ENCODE data around the gene LSAMP.

The LSAMP gene

GRCh38 chr3:116111765-116112164, 333.5 kb downstream of the LSAMP start:
- CTCF ChIA-PET: interaction anchor here (1.3 to 1.6 kb wide), 2 partner anchors 13 to 29 kb away, joined by 3 read pairs; no protein-coding TSS in a partner anchor
- no peak for DNase-seq (ENCODE audit: low read depth, low spot score)
- POLR2A ChIA-PET: no interaction called here
- no peak overlapping the region for H3K4me3 ChIP-seq (ENCODE audit: low read depth, low read length)
- TF ChIP-seq, protein P1, sequence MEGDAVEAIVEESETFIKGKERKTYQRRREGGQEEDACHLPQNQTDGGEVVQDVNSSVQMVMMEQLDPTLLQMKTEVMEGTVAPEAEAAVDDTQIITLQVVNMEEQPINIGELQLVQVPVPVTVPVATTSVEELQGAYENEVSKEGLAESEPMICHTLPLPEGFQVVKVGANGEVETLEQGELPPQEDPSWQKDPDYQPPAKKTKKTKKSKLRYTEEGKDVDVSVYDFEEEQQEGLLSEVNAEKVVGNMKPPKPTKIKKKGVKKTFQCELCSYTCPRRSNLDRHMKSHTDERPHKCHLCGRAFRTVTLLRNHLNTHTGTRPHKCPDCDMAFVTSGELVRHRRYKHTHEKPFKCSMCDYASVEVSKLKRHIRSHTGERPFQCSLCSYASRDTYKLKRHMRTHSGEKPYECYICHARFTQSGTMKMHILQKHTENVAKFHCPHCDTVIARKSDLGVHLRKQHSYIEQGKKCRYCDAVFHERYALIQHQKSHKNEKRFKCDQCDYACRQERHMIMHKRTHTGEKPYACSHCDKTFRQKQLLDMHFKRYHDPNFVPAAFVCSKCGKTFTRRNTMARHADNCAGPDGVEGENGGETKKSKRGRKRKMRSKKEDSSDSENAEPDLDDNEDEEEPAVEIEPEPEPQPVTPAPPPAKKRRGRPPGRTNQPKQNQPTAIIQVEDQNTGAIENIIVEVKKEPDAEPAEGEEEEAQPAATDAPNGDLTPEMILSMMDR (IDR thresholded peaks at IDR 0.05; ENCODE audit: insufficient read depth, low read length, missing control alignments): no peak

DNA sequence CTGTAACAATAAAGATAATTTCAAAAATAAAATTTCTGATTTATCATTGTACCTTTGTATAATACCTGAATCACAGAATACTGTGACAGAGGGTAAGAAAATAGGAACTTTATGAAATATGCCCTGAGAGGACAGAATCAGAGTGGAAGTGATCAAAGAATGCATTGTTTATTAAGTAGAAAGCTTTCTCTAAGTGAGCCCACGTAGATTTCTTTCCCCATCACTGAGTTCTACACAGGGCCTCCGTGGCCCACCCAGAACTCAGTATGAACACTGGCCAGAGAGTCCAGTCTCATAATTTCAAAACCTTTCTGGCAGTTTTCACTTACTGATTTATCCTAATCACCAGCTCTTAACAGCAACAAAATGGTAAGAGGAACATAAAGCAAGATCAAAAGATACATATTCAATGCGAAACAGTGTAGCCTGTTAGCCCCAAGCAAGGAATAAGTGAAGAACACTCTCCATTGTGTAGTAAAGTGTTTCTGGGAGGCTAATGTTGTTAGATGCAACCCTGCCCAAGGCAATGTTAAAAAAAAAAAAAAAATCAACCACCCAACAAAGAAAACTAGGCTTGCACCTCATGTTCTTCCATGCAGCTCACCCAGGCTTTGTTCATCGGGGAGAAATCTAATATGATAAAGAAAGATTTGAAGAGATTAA, 341.3 kb downstream of the LSAMP start:
- no peak overlapping the region for H3K4me3 ChIP-seq (ENCODE audit: low read depth, low read length)
- DNase-seq (ENCODE audit: low read depth, low spot score): no peak
- CTCF ChIA-PET: no interaction called here
- TF ChIP-seq, protein P1 (IDR thresholded peaks at IDR 0.05; ENCODE audit: insufficient read depth, low read length, missing control alignments): no peak
- POLR2A ChIA-PET: no interaction called here

DNA sequence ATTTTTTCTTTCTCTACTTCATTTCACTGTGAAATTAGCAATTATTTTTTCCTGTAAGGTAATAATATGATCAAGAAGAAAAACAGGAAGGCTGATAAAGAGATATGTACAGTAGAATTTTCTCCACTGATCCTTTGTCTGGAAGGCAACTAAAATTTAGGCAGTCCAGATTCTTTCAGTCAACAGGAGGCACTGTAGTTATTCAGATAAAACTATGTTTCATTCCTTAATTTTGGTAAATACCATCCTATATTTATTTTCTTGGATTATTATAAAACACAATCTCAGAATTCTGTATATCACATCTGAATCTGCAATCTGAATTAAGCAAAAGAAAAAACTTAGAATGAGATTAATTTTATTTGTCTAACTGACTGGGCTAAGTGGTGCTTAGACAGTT, 343.2 kb downstream of the LSAMP start:
- ChIA-PET CTCF (no interaction called here), POLR2A (interaction anchor here (0.6 kb wide), 1 partner anchor 11 kb away, joined by 4 read pairs; no protein-coding TSS in a partner anchor)
- H3K4me3 ChIP-seq (ENCODE audit: low read depth, low read length): no peak overlapping the region
- TF ChIP-seq, protein P1 (IDR thresholded peaks at IDR 0.05; ENCODE audit: insufficient read depth, low read length, missing control alignments): no peak
- no peak for DNase-seq (ENCODE audit: low read depth, low spot score)

- POLR2A ChIA-PET: no interaction called here
Measured at GRCh38 chr3:116097226-116097625, 348.1 kb downstream of the LSAMP start.

GRCh38 chr3:116096631-116097030, 348.7 kb downstream of the LSAMP start:
- H3K4me3 ChIP-seq (ENCODE audit: low read depth, low read length): no peak overlapping the region
- no peak for DNase-seq (ENCODE audit: low read depth, low spot score)
- ChIA-PET CTCF (no interaction called here), POLR2A (no interaction called here)
- TF ChIP-seq, protein P1 (IDR thresholded peaks at IDR 0.05; ENCODE audit: insufficient read depth, low read length, missing control alignments): no peak

More at GRCh38 chr3:116097226-116097625, 348.1 kb downstream of the LSAMP start:
- DNase-seq (ENCODE audit: low read depth, low spot score): no peak
- H3K4me3 ChIP-seq (ENCODE audit: low read depth, low read length): no peak overlapping the region
- TF ChIP-seq, protein P1 (IDR thresholded peaks at IDR 0.05; ENCODE audit: insufficient read depth, low read length, missing control alignments): no peak
- CTCF ChIA-PET: no interaction called here

DNA sequence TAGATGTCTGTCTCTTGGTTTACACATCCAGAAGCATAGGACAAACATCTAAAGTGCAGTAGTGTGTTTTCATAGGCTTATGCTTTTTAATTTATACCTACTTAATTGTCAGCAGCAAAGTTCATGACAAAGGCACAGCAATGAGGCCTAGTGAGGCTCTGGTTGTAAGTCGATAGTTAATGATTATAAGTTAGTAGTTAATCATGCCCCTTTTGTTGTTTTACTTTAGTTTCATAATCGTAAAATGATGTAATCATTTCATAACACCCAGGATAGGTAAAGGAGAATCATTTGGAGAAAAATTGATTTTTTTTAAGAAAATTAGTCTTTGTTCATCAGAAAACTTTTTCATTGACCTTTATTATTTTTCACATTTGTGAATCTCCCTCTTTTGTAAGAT, 351.9 kb downstream of the LSAMP start:
- POLR2A ChIA-PET: no interaction called here
- no peak for DNase-seq (ENCODE audit: low read depth, low spot score)
- no peak overlapping the region for H3K4me3 ChIP-seq (ENCODE audit: low read depth, low read length)
- CTCF ChIA-PET: no interaction called here
- TF ChIP-seq, protein P1 (IDR thresholded peaks at IDR 0.05; ENCODE audit: insufficient read depth, low read length, missing control alignments): no peak
